AG10803 (cell line): Measurements from ENCODE around the gene SMCO3.
"Not testable (repeated sequence)": the region's sequence is repeated elsewhere in the genome, so short reads cannot be mapped to it uniquely, and the experiment has no call there.

ENCODE experiments used
- DNase-seq: peaks from one replicate; pipeline ENCODE4 v3.0.0; 2010; ENCODE audit warnings: low read depth
- H3K4me3 ChIP-seq: 2 replicates; pipeline ENCODE4 v1.5.1; 2011; ENCODE audit warnings: mild to moderate bottlenecking, low read length, control low read depth
- CTCF ChIP-seq: conservative IDR thresholded peaks from 2 replicates; pipeline ENCODE4 v1.5.1; 2011; ENCODE audit warnings: mild to moderate bottlenecking, low read length, control low read depth, inconsistent platforms

The SMCO3 gene

GRCh38 chr12:14766649-14767215 lies 47.2 kb downstream of the SMCO3 start:
- no peak overlapping the region for H3K4me3 ChIP-seq
- no peak for TF ChIP-seq CTCF
- DNase-seq: no peak

GRCh38 chr12:14766020-14766419 lies 48.0 kb downstream of the SMCO3 start:
- not testable (repeated sequence) for DNase-seq, H3K4me3 ChIP-seq

- no peak overlapping the region for H3K4me3 ChIP-seq
- TF ChIP-seq CTCF: no peak
- DNase-seq: no peak
These were observed 48.6 kb downstream of the SMCO3 start for GRCh38 chr12:14765398-14765797.

- not testable (repeated sequence) for DNase-seq, H3K4me3 ChIP-seq
These were observed 54.2 kb downstream of the SMCO3 start for GRCh38 chr12:14759711-14760280.

GRCh38 chr12:14756334-14757143 lies 57.4 kb downstream of the SMCO3 start:
- DNase-seq: no peak
- peak; percentile 22; the same call in 1 of the 2 replicates for TF ChIP-seq CTCF

More at GRCh38 chr12:14756334-14757143, 57.4 kb downstream of the SMCO3 start:
- H3K4me3 ChIP-seq: no peak overlapping the region
